Glomerular endothelial cell (primary cell): Measurements from ENCODE around the gene PTGIR. TPM values are rescaled to one million over a fixed set of nuclear protein-coding genes. Genes with fewer than 3 reads are reported as not detected.

Source experiments
- total RNA-seq: library from RNA; depleted of rRNA; stranded (reverse); fragments of >200 nt; gene quantifications from 2 replicates; pipeline ENCODE4 v1.2.3, GENCODE V29; 2015

PTGIR gene
- total RNA-seq, 1 donor from 2014 or later: 1.6 TPM

Other genes starting within 250 kb of the PTGIR start
- 3.3 and 4.5 TPM in 2 replicates for gene CCDC8, start 211.5 kb downstream of the PTGIR start, total RNA-seq
- not detected in 2 replicates for gene PNMA8C, start 196.2 kb downstream of the PTGIR start, total RNA-seq
- gene PNMA8A, start 153.5 kb downstream of the PTGIR start, total RNA-seq: 0.53 and 3.3 TPM in 2 replicates
- gene PNMA8B, start 129.2 kb downstream of the PTGIR start, total RNA-seq: 0.18 and 0.29 TPM in 2 replicates
- 268 and 348 TPM in 2 replicates for gene CALM3, start 23.8 kb downstream of the PTGIR start, total RNA-seq
- gene GNG8, start 11.1 kb upstream of the PTGIR start, total RNA-seq: not detected in 2 replicates
- 2.3 and 3.7 TPM in 2 replicates for gene DACT3, start 36.1 kb upstream of the PTGIR start, total RNA-seq
- 96.9 and 142 TPM in 2 replicates for gene PRKD2, start 92.0 kb upstream of the PTGIR start, total RNA-seq
- gene FKRP, start 121.0 kb upstream of the PTGIR start, total RNA-seq: 22.5 and 35.5 TPM in 2 replicates
- 173 and 175 TPM in 2 replicates for gene STRN4, start 121.4 kb upstream of the PTGIR start, total RNA-seq
- 70.6 and 105 TPM in 2 replicates for gene SLC1A5, start 163.5 kb upstream of the PTGIR start, total RNA-seq
- gene AP2S1, start 225.8 kb upstream of the PTGIR start, total RNA-seq: 217 and 287 TPM in 2 replicates
- gene ARHGAP35, start 235.9 kb upstream of the PTGIR start, total RNA-seq: 31.7 and 53.2 TPM in 2 replicates